Endothelial cell of umbilical vein (primary cell): ENCODE results near the gene CYP8B1.

Experiments
- CTCF ChIP-seq, 2 donors: IDR thresholded peaks; 1 replicate in 1 of 2; 2 replicates in 1 of 2; pipeline ENCODE4 v1.5.1; 2011; ENCODE audit warnings: low read length in 2 of 2, mild to moderate bottlenecking in 2 of 2, moderate library complexity in 2 of 2, control low read depth in 1 of 2, inconsistent platforms in 1 of 2, low read depth in 1 of 2; ENCODE audit not compliant: insufficient read depth in 1 of 2; ENCODE audit errors: extremely low read depth in 1 of 2
- EZH2 ChIP-seq: IDR thresholded peaks from 2 replicates; pipeline ENCODE4 v1.6.1; 2012; ENCODE audit warnings: borderline replicate concordance, low read depth, mild to moderate bottlenecking, moderate library complexity, low read length, inconsistent platforms; ENCODE audit not compliant: severe bottlenecking
- GATA2 ChIP-seq: IDR thresholded peaks from 2 replicates; pipeline ENCODE4 v1.7.0; 2011; ENCODE audit warnings: low read depth, mild to moderate bottlenecking, moderate library complexity, mixed read lengths, low read length; ENCODE audit not compliant: insufficient read length, insufficient read depth
- JUN ChIP-seq: IDR thresholded peaks from 2 replicates; pipeline ENCODE4 v1.6.1; 2011; ENCODE audit warnings: borderline replicate concordance, low read depth; ENCODE audit not compliant: insufficient read length, insufficient read depth
- MYC ChIP-seq: IDR thresholded peaks from one replicate; pipeline ENCODE4 v1.6.1; 2011; ENCODE audit warnings: mild to moderate bottlenecking, low read depth, low read length
- POLR2A ChIP-seq: IDR thresholded peaks from 2 replicates; pipeline ENCODE4 v1.6.1; 2012; ENCODE audit warnings: low read depth, mild to moderate bottlenecking, control low read depth, low read length
- POLR2AphosphoS5 ChIP-seq: IDR thresholded peaks from 2 replicates; pipeline ENCODE4 v1.6.1; 2012; ENCODE audit warnings: low read depth, mild to moderate bottlenecking, control low read depth, low read length, moderate library complexity; ENCODE audit not compliant: insufficient read depth
- TF ChIP-seq, protein P1 (sequence below): IDR thresholded peaks from 2 replicates; pipeline ENCODE4 v1.6.1; 2011; ENCODE audit not compliant: insufficient read depth, insufficient read length

DNA sequence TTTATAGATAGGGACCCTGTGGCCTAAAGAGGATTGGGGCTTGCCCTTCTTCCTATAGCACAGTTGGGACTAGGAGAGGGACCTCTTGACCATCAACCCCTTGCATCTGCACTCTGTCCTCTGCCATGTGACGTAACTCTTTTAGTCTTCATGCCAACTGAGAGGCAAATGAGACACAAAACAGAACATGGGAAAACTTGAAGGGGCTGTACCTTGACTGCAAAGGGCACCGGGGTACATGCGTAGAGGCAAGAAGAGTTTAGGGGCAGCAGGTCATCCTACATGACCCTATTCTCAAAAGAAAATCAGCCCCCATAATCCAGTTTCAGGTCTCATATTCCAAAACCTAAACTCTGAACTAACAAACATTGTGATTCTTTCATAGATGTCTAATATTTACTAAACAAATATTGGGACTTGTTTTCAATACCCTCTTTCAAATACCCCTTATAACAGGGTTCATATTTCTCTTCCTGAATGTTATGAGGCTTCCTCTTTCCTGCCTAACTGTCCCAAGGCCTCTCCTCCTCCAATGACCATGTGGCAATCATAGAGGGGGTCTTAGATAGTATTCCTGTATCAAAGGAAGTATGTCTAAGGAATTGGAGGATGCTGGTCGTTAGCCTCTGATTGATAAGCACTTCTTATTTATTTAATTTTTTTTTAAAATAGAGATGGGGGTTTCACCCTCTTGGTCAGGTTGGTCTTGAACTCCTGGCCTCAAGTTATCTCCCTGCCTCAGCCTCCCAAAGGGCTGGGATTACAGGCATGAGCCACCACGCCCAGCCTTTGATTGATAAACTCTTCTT is 45.8 kb downstream of the CYP8B1 start:
- TF ChIP-seq EZH2 (no peak), CTCF (IDR thresholded peaks at IDR 0.05; ENCODE audit: extremely low read depth in 1 of 2, insufficient read depth in 1 of 2, low read depth in 1 of 2, low read length in 2 of 2) (no peak), MYC (no peak), POLR2A (no peak), GATA2 (no peak), POLR2AphosphoS5 (no peak), JUN (no peak)
- TF ChIP-seq, protein P1, sequence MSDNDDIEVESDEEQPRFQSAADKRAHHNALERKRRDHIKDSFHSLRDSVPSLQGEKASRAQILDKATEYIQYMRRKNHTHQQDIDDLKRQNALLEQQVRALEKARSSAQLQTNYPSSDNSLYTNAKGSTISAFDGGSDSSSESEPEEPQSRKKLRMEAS = no peak
